HepG2 (cell line): ENCODE measurements around the gene SUMO4. TPM values are rescaled to one million over a fixed set of nuclear protein-coding genes. Genes with fewer than 3 reads are reported as not detected.
A peak's percentile ranks its signal among the peaks of the same experiment; 100 is the strongest.

ENCODE experiments used
- ATAC-seq: fragments of 200-7000 bp; cut with Tn5 transposase; 3 replicates; pipeline ENCODE4 v1.9.1; 2020; ENCODE audit warnings: mild to moderate bottlenecking, moderate library complexity
- BruUV-seq: library from RNA; stranded (reverse); fragments of 400-500 nt; replicated peaks from 2 replicates; lab custom pipeline; 2021; lab: Mats Ljungman, UMichigan
- CTCF ChIA-PET: fragments of 300-600 bp; formaldehyde crosslinking; extraction: SDS; loops from one replicate; lab custom pipeline; 2021; ENCODE audit warnings: low total read pairs, inconsistent platforms, low intra/inter-chr PET ratio; lab: Yijun Ruan, JAX
- POLR2A ChIA-PET: fragments of 350-600 bp; sonication (Branson Sonifier 250); formaldehyde crosslinking; loops from one replicate; lab custom pipeline; 2020; ENCODE audit warnings: antibody characterized with exemption, inconsistent platforms; lab: Yijun Ruan, JAX
- DNase-seq: peaks from one replicate; pipeline ENCODE4 v3.0.0-alpha.2; 2015; ENCODE audit warnings: low spot score
- FAIRE-seq: peaks from 3 replicates; lab custom pipeline; 2011; peaks lifted over from hg19 to GRCh38; lab: Jason Lieb, UNC
- H2AFZ ChIP-seq: one replicate; pipeline ENCODE4 v1.6.1; 2011; ENCODE audit warnings: low read length, inconsistent platforms
- H3K27ac ChIP-seq: fragments of 300-600 bp; 3 replicates; pipeline ENCODE4 v1.8.0; 2011; ENCODE audit warnings: mixed run types, mild to moderate bottlenecking, mixed read lengths, low read length, inconsistent platforms; ENCODE audit not compliant: insufficient read depth; ENCODE audit errors: extremely low read length
- H3K27me3 ChIP-seq, 2 experiments: fragments of 200-600 bp in 1 of 2; 2 replicates in 1 of 2; 3 replicates in 1 of 2; pipeline versions ENCODE4 v1.6.0 to v1.8.0; 2011; ENCODE audit warnings: low read length in 2 of 2, mild to moderate bottlenecking in 2 of 2, moderate library complexity in 2 of 2, inconsistent platforms in 1 of 2; ENCODE audit not compliant: insufficient read depth in 2 of 2, control insufficient read depth in 1 of 2
- H3K36me3 ChIP-seq, 2 experiments: fragments of 200-600 bp in 1 of 2; replicated peaks in 1 of 2; 2 replicates in 1 of 2; 3 replicates in 1 of 2; pipeline versions ENCODE4 v1.5.1 to v1.8.0; 2011; ENCODE audit warnings: low read length in 2 of 2, inconsistent platforms in 1 of 2; ENCODE audit not compliant: insufficient read depth in 2 of 2, control insufficient read depth in 1 of 2
- H3K4me1 ChIP-seq: 2 replicates; pipeline ENCODE4 v1.5.1; 2012; ENCODE audit warnings: low read length, inconsistent platforms; ENCODE audit not compliant: insufficient read depth
- H3K4me2 ChIP-seq: 2 replicates; pipeline ENCODE4 v1.6.0; 2011; ENCODE audit warnings: low read depth, low read length, inconsistent platforms
- H3K4me3 ChIP-seq, 3 experiments: fragments of 200-600 bp in 1 of 3; sonication (generic), shearing (Covaris generic) in 1 of 3; replicated peaks in 1 of 3; 2 replicates each; pipeline ENCODE4 v1.5.1; 2011 to 2016; ENCODE audit warnings: low read length in 3 of 3, inconsistent platforms in 2 of 3, low read depth in 2 of 3, mild to moderate bottlenecking in 2 of 3, control low read depth in 1 of 3, mixed read lengths in 1 of 3; ENCODE audit not compliant: insufficient read depth in 1 of 3
- H3K79me2 ChIP-seq: one replicate; pipeline ENCODE4 v1.6.1; 2011; ENCODE audit warnings: low read length, inconsistent platforms; ENCODE audit not compliant: insufficient read depth
- H3K9ac ChIP-seq: 2 replicates; pipeline ENCODE4 v1.6.0; 2011; ENCODE audit warnings: mild to moderate bottlenecking, low read depth, low read length, inconsistent platforms; ENCODE audit not compliant: insufficient read depth
- H3K9me3 ChIP-seq: 2 replicates; pipeline ENCODE4 v1.5.1; 2012; ENCODE audit warnings: mild to moderate bottlenecking, low read length
- H4K20me1 ChIP-seq: 2 replicates; pipeline ENCODE4 v1.6.0; 2011; ENCODE audit warnings: inconsistent platforms, mild to moderate bottlenecking, low read length, moderate library complexity; ENCODE audit not compliant: insufficient read depth
- ELK4 ChIP-seq: sonication (generic); formaldehyde crosslinking; IDR thresholded peaks from 2 replicates; pipeline ENCODE4 v1.9.0; 2021; ENCODE audit warnings: missing genetic modification reagents, borderline replicate concordance
- FUBP1 ChIP-seq: sonication (generic); formaldehyde crosslinking; IDR thresholded peaks from 2 replicates; pipeline ENCODE4 v1.5.1; 2020; ENCODE audit warnings: missing genetic modification reagents, mild to moderate bottlenecking, borderline replicate concordance
- HDAC2 ChIP-seq: sonication (generic); formaldehyde crosslinking; IDR thresholded peaks from 2 replicates; pipeline ENCODE4 v1.4.0; 2020; ENCODE audit warnings: missing genetic modification reagents
- HOXA7 ChIP-seq: sonication (generic); formaldehyde crosslinking; IDR thresholded peaks from 2 replicates; pipeline ENCODE4 v1.8.1; 2022; ENCODE audit warnings: mild to moderate bottlenecking, missing genetic modification reagents, moderate library complexity
- KLF9 ChIP-seq: IDR thresholded peaks from 2 replicates; pipeline ENCODE4 v1.6.1; 2016; ENCODE audit warnings: low read depth
- NFIB ChIP-seq: sonication (generic); formaldehyde crosslinking; IDR thresholded peaks from 2 replicates; pipeline ENCODE4 v1.9.0; 2021; ENCODE audit warnings: missing genetic modification reagents, mild to moderate bottlenecking, borderline replicate concordance
- PCBP1 ChIP-seq: fragments of 200-400 bp; formaldehyde crosslinking; IDR thresholded peaks from 2 replicates; pipeline ENCODE4 v1.6.1; 2017; ENCODE audit warnings: mild to moderate bottlenecking, low read depth, low read length, borderline replicate concordance
- ZBTB43 ChIP-seq: sonication (generic); formaldehyde crosslinking; conservative IDR thresholded peaks from 2 replicates; pipeline ENCODE4 v1.4.0; 2020; ENCODE audit warnings: missing genetic modification reagents
- ZNF552 ChIP-seq: sonication (generic); formaldehyde crosslinking; IDR thresholded peaks from 2 replicates; pipeline ENCODE4 v1.9.0; 2022; ENCODE audit warnings: missing genetic modification reagents, mild to moderate bottlenecking, borderline replicate concordance
- ZNF839 ChIP-seq: sonication (generic); formaldehyde crosslinking; IDR thresholded peaks from 2 replicates; pipeline ENCODE4 v1.4.0; 2020; ENCODE audit warnings: missing genetic modification reagents, mild to moderate bottlenecking, borderline replicate concordance
- ZSCAN30 ChIP-seq: sonication (generic); formaldehyde crosslinking; IDR thresholded peaks from 2 replicates; pipeline ENCODE4 v1.5.0; 2020; ENCODE audit warnings: mild to moderate bottlenecking, missing genetic modification reagents
- in situ Hi-C: cut with HindIII; loops from 2 replicates; pipeline ENCODE4 v1.10.0; 2017; ENCODE audit warnings: low pct_unique_long_range_greater_than_20kb; ENCODE audit not compliant: extremely low pct_ligation_motif_present
- intact Hi-C: fragments of 100-400 bp; cut with micrococcal nuclease; formaldehyde crosslinking; loops from one replicate; pipeline ENCODE4 v1.10.0; 2022; ENCODE audit not compliant: unreplicated experiment
- polyA plus RNA-seq, 8 experiments: library from polyadenylated mRNA; depleted of rRNA in 3 of 8; stranded (reverse) in 7 of 8; unstranded in 1 of 8; fragments of >200 nt; fragmentation: Illumina TruSeq in 4 of 8; extraction: Trizol in 4 of 8; gene quantifications; 2 replicates each; pipeline versions ENCODE4 v1.2.1 to v1.2.3, GENCODE V29; 2011 to 2016; ENCODE audit warnings: low read depth in 4 of 8, missing spikeins in 1 of 8, mixed read lengths in 1 of 8; ENCODE audit not compliant: insufficient read depth in 1 of 8
- total RNA-seq, 5 experiments: library from RNA; depleted of rRNA; stranded (reverse); fragments of >200 nt; fragmentation: Illumina TruSeq; extraction: Trizol; gene quantifications; 2 replicates each; pipeline ENCODE4 v1.2.3, GENCODE V29; 2016; ENCODE audit warnings: low read depth in 1 of 5

The SUMO4 gene
- total and polyA plus RNA-seq, 2 of the 13 experiments (the other 11 are each of a cell fraction or from before 2014, with no cell fraction given) = 0.22 to 1.2 TPM

- Histone ChIP-seq H2AFZ (no peak overlapping the region), H3K27ac (no peak overlapping the region), H3K9me3 (no peaks in the 10 kb centered on the region), H4K20me1 (0 out of 2 replicates have a peak, but pooled peaks cover under 1% of the 10 kb centered on the region), H3K4me3 (no peak overlapping the region), H3K4me1 (peaks cover 5% of the 10 kb centered on the region; the same call in 1 of the 2 replicates), H3K27me3 (no peaks in the 10 kb centered on the region), H3K36me3 (peaks cover 8 to 23% of the 10 kb centered on the region in 2 experiments; a peak in 4 of 5 replicates), H3K4me2 (no peak overlapping the region), H3K79me2 (peaks cover 22% of the 10 kb centered on the region), H3K9ac (no peak overlapping the region)
- DNase-seq (peak; percentile 5), ATAC-seq (peak; percentile 79), FAIRE-seq (peak; percentile 12)
- CTCF ChIA-PET = no interaction called here
- in situ Hi-C loops = no loop called here
- POLR2A ChIA-PET = no interaction called here
- intact Hi-C loops = no loop called here
- BruUV-seq = no TSS peak
- TF ChIP-seq NFIB = no peak
- no peak for TF ChIP-seq HDAC2
- no peak for TF ChIP-seq ZNF552 (CRISPR knock-in tag)
- TF ChIP-seq PCBP1 = no peak
- TF ChIP-seq FUBP1 (CRISPR knock-in tag) = no peak
- TF ChIP-seq ZSCAN30 (CRISPR knock-in tag) = no peak
- TF ChIP-seq ZNF839 (CRISPR knock-in tag) = no peak
- no peak for TF ChIP-seq ZBTB43 (CRISPR knock-in tag)
- TF ChIP-seq HOXA7 (CRISPR knock-in tag) = no peak
- no peak for TF ChIP-seq ELK4
- TF ChIP-seq KLF9 (CRISPR knock-in tag) = no peak
These were observed 28.9 kb upstream of the SUMO4 start for GRCh38 chr6:149371154-149371553.
